K562 (cell line): ENCODE results near the gene VPS26A. TPM values are rescaled to one million over a fixed set of nuclear protein-coding genes. Genes with fewer than 3 reads are reported as not detected.

Source experiments
- ATAC-seq: fragments of 200-7000 bp; cut with Tn5 transposase; 3 replicates; pipeline ENCODE4 v1.9.1; 2020; ENCODE audit warnings: moderate library complexity
- BruUV-seq: library from RNA; stranded (reverse); fragments of 400-500 nt; replicated peaks from 2 replicates; lab custom pipeline; 2021; lab: Mats Ljungman, UMichigan
- CTCF ChIA-PET: fragments of 300-600 bp; formaldehyde crosslinking; extraction: SDS; loops from one replicate; lab custom pipeline; 2021; ENCODE audit warnings: low intra/inter-chr PET ratio; lab: Yijun Ruan, JAX
- POLR2A ChIA-PET: fragments of 300-600, 350-650 bp; sonication (Branson Sonifier 250); formaldehyde crosslinking; extraction: SDS; loops from one replicate; lab custom pipeline; 2021; ENCODE audit warnings: antibody characterized with exemption, inconsistent platforms; lab: Yijun Ruan, JAX
- DNase-seq, 4 experiments: peaks; one replicate each; pipeline versions ENCODE4 v3.0.0 to v3.0.0-alpha.2; 2011 to 2018; ENCODE audit warnings: low spot score in 3 of 4, mixed read lengths in 3 of 4; ENCODE audit errors: extremely low read depth in 1 of 4
- FAIRE-seq: peaks from 2 replicates; lab custom pipeline; 2011; peaks lifted over from hg19 to GRCh38; lab: Jason Lieb, UNC
- H2AFZ ChIP-seq: 2 replicates; pipeline ENCODE4 v1.6.0; 2011; ENCODE audit warnings: low read depth, low read length, control low read depth, inconsistent platforms
- H3K27ac ChIP-seq: fragments of 200-600 bp; 3 replicates; pipeline ENCODE4 v1.8.0; 2011; ENCODE audit warnings: low read depth, mild to moderate bottlenecking, control low read depth, inconsistent platforms, low read length, moderate library complexity, mixed read lengths; ENCODE audit errors: extremely low read depth
- H3K27me3 ChIP-seq, 2 experiments: fragments of 300-600 bp in 1 of 2; 2 replicates in 1 of 2; 3 replicates in 1 of 2; pipeline versions ENCODE4 v1.6.0 to v1.8.0; 2011; ENCODE audit warnings: inconsistent platforms in 2 of 2, low read length in 2 of 2, mild to moderate bottlenecking in 1 of 2, mixed read lengths in 1 of 2, moderate library complexity in 1 of 2; ENCODE audit not compliant: control insufficient read depth in 2 of 2, insufficient read depth in 2 of 2
- H3K36me3 ChIP-seq: fragments of 300-600 bp; 3 replicates; pipeline ENCODE4 v1.8.0; 2011; ENCODE audit warnings: mild to moderate bottlenecking, low read length, inconsistent platforms; ENCODE audit not compliant: control insufficient read depth, insufficient read depth
- H3K4me1 ChIP-seq, 2 experiments: fragments of 200-600 bp in 1 of 2; replicated peaks in 1 of 2; 2 replicates in 1 of 2; 3 replicates in 1 of 2; pipeline versions ENCODE4 v1.5.1 to v1.8.0; 2011; ENCODE audit warnings: inconsistent platforms in 2 of 2, low read length in 2 of 2, mild to moderate bottlenecking in 1 of 2, mixed read lengths in 1 of 2, moderate library complexity in 1 of 2; ENCODE audit not compliant: control insufficient read depth in 2 of 2, insufficient read depth in 2 of 2
- H3K4me2 ChIP-seq: 2 replicates; pipeline ENCODE4 v1.6.1; 2011; ENCODE audit warnings: low read length, control low read depth, inconsistent platforms, mixed read lengths; ENCODE audit not compliant: insufficient read depth
- H3K4me3 ChIP-seq: fragments of 200-600 bp; sonication (generic), shearing (Covaris generic); 2 replicates; pipeline ENCODE4 v1.5.1; 2016; ENCODE audit warnings: control low read depth, inconsistent platforms
- H3K79me2 ChIP-seq: fragments of 200-600 bp; 3 replicates; pipeline ENCODE4 v1.8.0; 2011; ENCODE audit warnings: low read length, inconsistent platforms; ENCODE audit not compliant: control insufficient read depth, insufficient read depth
- H3K9ac ChIP-seq, 2 experiments: 2 replicates each; pipeline versions ENCODE4 v1.6.0 to v1.6.1; 2011; ENCODE audit warnings: low read depth in 2 of 2, low read length in 2 of 2, control low read depth in 1 of 2, inconsistent platforms in 1 of 2, mild to moderate bottlenecking in 1 of 2, mixed read lengths in 1 of 2; ENCODE audit not compliant: insufficient read depth in 1 of 2
- H3K9me1 ChIP-seq: one replicate; pipeline ENCODE4 v1.6.0; 2011; ENCODE audit warnings: inconsistent platforms, mild to moderate bottlenecking, low read length, moderate library complexity; ENCODE audit not compliant: control insufficient read depth, insufficient read depth
- H3K9me3 ChIP-seq: replicated peaks from 2 replicates; pipeline ENCODE4 v1.5.1; 2011; ENCODE audit warnings: low read depth, low read length, inconsistent platforms; ENCODE audit not compliant: control insufficient read depth, insufficient read depth
- H4K20me1 ChIP-seq: replicated peaks from 2 replicates; pipeline ENCODE4 v1.6.1; 2011; ENCODE audit warnings: low read length, inconsistent platforms, mixed read lengths; ENCODE audit not compliant: control insufficient read depth, insufficient read depth
- CSDE1 ChIP-seq, 2 experiments: fragments of 450-650 bp; IDR thresholded peaks; 2 replicates each; pipeline ENCODE4 v1.6.1; 2016; ENCODE audit warnings: mild to moderate bottlenecking in 1 of 2
- DMBX1 ChIP-seq: fragments of 250-450 bp; sonication (Bioruptor Pico); IDR thresholded peaks from 2 replicates; pipeline ENCODE4 v1.8.0; 2022; ENCODE audit warnings: inconsistent platforms, mild to moderate bottlenecking, moderate library complexity, borderline replicate concordance
- ETS1 ChIP-seq: conservative IDR thresholded peaks from 2 replicates; pipeline ENCODE4 v1.6.1; 2011; ENCODE audit warnings: low read depth, mild to moderate bottlenecking, low read length; ENCODE audit not compliant: control insufficient read depth
- FOXA1 ChIP-seq: fragments of 450-650 bp; IDR thresholded peaks from 2 replicates; pipeline ENCODE4 v1.6.1; 2016; ENCODE audit warnings: mild to moderate bottlenecking, borderline replicate concordance
- L3MBTL2 ChIP-seq: fragments of 450-650 bp; IDR thresholded peaks from 2 replicates; pipeline ENCODE4 v1.6.1; 2016; ENCODE audit warnings: mild to moderate bottlenecking, moderate library complexity
- MTA3 ChIP-seq: fragments of 450-650 bp; formaldehyde crosslinking; IDR thresholded peaks from 2 replicates; pipeline ENCODE4 v1.6.1; 2017; ENCODE audit warnings: mild to moderate bottlenecking, borderline replicate concordance
- NFE2 ChIP-seq: IDR thresholded peaks from 2 replicates; pipeline ENCODE4 v1.6.1; 2014; ENCODE audit warnings: antibody characterized with exemption, low read depth
- ZKSCAN1 ChIP-seq: fragments of 150-350 bp; IDR thresholded peaks from 2 replicates; pipeline ENCODE4 v1.6.1; 2016; ENCODE audit warnings: low read depth, low read length
- ZSCAN29 ChIP-seq: fragments of 450-650 bp; IDR thresholded peaks from 2 replicates; pipeline ENCODE4 v1.6.1; 2017
- WGBS: fragments of 100-300 bp; shearing (Covaris generic); methylation state at CpG from one replicate; pipeline ENCODE4 v1.1.6; 2016; ENCODE audit warnings: low coverage, mixed read lengths; ENCODE audit not compliant: insufficient coverage; ENCODE audit errors: missing lambda C conversion rate; 5-methylcytosine and 5-hydroxymethylcytosine counted together
- in situ Hi-C: fragments of 300-500 bp; cut with MboI; formaldehyde crosslinking; loops from 4 replicates; pipeline ENCODE4 v1.15.0; 2018; ENCODE audit warnings: inconsistent platforms, mixed read lengths
- intact Hi-C: fragments of 100-400 bp; cut with micrococcal nuclease; formaldehyde crosslinking; loops from 2 replicates; pipeline ENCODE4 v1.14.2; 2022
- polyA plus RNA-seq, 8 experiments: library from polyadenylated mRNA; depleted of rRNA in 4 of 8; stranded (reverse) in 5 of 8; unstranded in 3 of 8; fragments of >200 nt; fragmentation: Nextera tagmentation in 2 of 8; fragmentation: Illumina TruSeq in 1 of 8; extraction: Ambion mirVana in 2 of 8; extraction: Trizol in 1 of 8; gene quantifications; 2 replicates each; pipeline versions ENCODE4 v1.2.1 to v1.2.3, GENCODE V29; 2011 to 2014; ENCODE audit warnings: inconsistent platforms in 1 of 8, missing spikeins in 1 of 8
- total RNA-seq, 7 experiments: library from RNA; depleted of rRNA in 6 of 7; stranded (reverse); fragments of >200 nt in 6 of 7; fragmentation: Illumina TruSeq in 2 of 7; extraction: Trizol in 2 of 7; gene quantifications; 2 replicates each; pipeline versions ENCODE4 v1.2.1 to v1.2.3, GENCODE V29; 2011 to 2021; ENCODE audit warnings: low replicate concordance in 1 of 7
- TF ChIP-seq, protein P1 (sequence below): sonication (generic); formaldehyde crosslinking; IDR thresholded peaks from 2 replicates; pipeline ENCODE4 v1.8.0; 2022; ENCODE audit warnings: mild to moderate bottlenecking, missing genetic modification reagents
- TF ChIP-seq, protein P2 (sequence below): fragments of 150-350 bp; conservative IDR thresholded peaks from 2 replicates; pipeline ENCODE4 v1.6.1; 2014; ENCODE audit warnings: low read length
- TF ChIP-seq, protein P3 (sequence below): fragments of 250-450 bp; sonication (Bioruptor Pico); IDR thresholded peaks from 2 replicates; pipeline ENCODE4 v1.8.0; 2021; ENCODE audit warnings: moderate library complexity, mild to moderate bottlenecking, inconsistent platforms

The VPS26A gene
- total and polyA plus RNA-seq, 9 of the 15 experiments (the other 6 are each of a cell fraction or from before 2014, with no cell fraction given): 47.1 to 137 (median 69.3) TPM

- peak in 2 of 4 experiments; percentile 50 to 67 for DNase-seq
- peak overlapping the region; percentile 67 for H3K4me2 ChIP-seq
- in situ Hi-C loops: no loop called here
- POLR2A ChIA-PET: interaction anchor here (0.6 kb wide), 2 partner anchors 20 to 396 kb away, joined by 3 read pairs; no protein-coding TSS in a partner anchor
- H3K9ac ChIP-seq: peak overlapping the region; percentile 53 to 62; a peak in 3 of 4 replicates
- no peaks in the 10 kb centered on the region for H3K27me3 ChIP-seq
- peaks cover 4% of the 10 kb centered on the region; the same call in 1 of the 3 replicates for H3K36me3 ChIP-seq
- CTCF ChIA-PET: no interaction called here
- H3K79me2 ChIP-seq: peaks cover 37% of the 10 kb centered on the region
- intact Hi-C loops: no loop called here
- no peak for FAIRE-seq
- ATAC-seq: peak; percentile 8
- peak overlapping the region; percentile 100 for H2AFZ ChIP-seq
- H3K9me1 ChIP-seq: no peaks in the 10 kb centered on the region
- WGBS: 27% methylated on average over 9 of the region's 9 CpGs
- H3K4me3 ChIP-seq: no peak overlapping the region
- BruUV-seq: no TSS peak
- peaks cover 3 to 23% of the 10 kb centered on the region in 2 experiments; a peak in 4 of 5 replicates for H3K4me1 ChIP-seq
- no peaks in the 10 kb centered on the region for H3K9me3 ChIP-seq
- H3K27ac ChIP-seq: peak overlapping the region; percentile 45
- H4K20me1 ChIP-seq: no peaks in the 10 kb centered on the region
- TF ChIP-seq ZKSCAN1 (no peak), FOXA1 (no peak), ETS1 (no peak), CSDE1 (IDR thresholded peaks at IDR 0.05) (no peak), L3MBTL2 (peak; percentile 73), MTA3 (no peak), ZSCAN29 (no peak), DMBX1 (no peak), NFE2 (no peak)
- TF ChIP-seq, protein P1, sequence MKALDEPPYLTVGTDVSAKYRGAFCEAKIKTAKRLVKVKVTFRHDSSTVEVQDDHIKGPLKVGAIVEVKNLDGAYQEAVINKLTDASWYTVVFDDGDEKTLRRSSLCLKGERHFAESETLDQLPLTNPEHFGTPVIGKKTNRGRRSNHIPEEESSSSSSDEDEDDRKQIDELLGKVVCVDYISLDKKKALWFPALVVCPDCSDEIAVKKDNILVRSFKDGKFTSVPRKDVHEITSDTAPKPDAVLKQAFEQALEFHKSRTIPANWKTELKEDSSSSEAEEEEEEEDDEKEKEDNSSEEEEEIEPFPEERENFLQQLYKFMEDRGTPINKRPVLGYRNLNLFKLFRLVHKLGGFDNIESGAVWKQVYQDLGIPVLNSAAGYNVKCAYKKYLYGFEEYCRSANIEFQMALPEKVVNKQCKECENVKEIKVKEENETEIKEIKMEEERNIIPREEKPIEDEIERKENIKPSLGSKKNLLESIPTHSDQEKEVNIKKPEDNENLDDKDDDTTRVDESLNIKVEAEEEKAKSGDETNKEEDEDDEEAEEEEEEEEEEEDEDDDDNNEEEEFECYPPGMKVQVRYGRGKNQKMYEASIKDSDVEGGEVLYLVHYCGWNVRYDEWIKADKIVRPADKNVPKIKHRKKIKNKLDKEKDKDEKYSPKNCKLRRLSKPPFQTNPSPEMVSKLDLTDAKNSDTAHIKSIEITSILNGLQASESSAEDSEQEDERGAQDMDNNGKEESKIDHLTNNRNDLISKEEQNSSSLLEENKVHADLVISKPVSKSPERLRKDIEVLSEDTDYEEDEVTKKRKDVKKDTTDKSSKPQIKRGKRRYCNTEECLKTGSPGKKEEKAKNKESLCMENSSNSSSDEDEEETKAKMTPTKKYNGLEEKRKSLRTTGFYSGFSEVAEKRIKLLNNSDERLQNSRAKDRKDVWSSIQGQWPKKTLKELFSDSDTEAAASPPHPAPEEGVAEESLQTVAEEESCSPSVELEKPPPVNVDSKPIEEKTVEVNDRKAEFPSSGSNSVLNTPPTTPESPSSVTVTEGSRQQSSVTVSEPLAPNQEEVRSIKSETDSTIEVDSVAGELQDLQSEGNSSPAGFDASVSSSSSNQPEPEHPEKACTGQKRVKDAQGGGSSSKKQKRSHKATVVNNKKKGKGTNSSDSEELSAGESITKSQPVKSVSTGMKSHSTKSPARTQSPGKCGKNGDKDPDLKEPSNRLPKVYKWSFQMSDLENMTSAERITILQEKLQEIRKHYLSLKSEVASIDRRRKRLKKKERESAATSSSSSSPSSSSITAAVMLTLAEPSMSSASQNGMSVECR (CRISPR knock-in tag): no peak
- TF ChIP-seq, protein P2, sequence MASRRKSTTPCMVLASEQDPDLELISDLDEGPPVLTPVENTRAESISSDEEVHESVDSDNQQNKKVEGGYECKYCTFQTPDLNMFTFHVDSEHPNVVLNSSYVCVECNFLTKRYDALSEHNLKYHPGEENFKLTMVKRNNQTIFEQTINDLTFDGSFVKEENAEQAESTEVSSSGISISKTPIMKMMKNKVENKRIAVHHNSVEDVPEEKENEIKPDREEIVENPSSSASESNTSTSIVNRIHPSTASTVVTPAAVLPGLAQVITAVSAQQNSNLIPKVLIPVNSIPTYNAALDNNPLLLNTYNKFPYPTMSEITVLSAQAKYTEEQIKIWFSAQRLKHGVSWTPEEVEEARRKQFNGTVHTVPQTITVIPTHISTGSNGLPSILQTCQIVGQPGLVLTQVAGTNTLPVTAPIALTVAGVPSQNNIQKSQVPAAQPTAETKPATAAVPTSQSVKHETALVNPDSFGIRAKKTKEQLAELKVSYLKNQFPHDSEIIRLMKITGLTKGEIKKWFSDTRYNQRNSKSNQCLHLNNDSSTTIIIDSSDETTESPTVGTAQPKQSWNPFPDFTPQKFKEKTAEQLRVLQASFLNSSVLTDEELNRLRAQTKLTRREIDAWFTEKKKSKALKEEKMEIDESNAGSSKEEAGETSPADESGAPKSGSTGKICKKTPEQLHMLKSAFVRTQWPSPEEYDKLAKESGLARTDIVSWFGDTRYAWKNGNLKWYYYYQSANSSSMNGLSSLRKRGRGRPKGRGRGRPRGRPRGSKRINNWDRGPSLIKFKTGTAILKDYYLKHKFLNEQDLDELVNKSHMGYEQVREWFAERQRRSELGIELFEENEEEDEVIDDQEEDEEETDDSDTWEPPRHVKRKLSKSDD: no peak
- TF ChIP-seq, protein P3, sequence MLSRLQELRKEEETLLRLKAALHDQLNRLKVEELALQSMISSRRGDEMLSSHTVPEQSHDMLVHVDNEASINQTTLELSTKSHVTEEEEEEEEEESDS (CRISPR knock-in tag): no peak
Measured at GRCh38 chr10:69086001-69086509, 37.9 kb upstream of the VPS26A start.
